Central memory CD8-positive, alpha-beta T cell (primary cell): ENCODE measurements around the gene CRYAA.

ENCODE experiments used
- ATAC-seq: fragments of 150-1000 bp; cut with Tn5 transposase; replicated peaks from 2 replicates; pipeline ENCODE4 v1.10.0; 2022; ENCODE audit warnings: mild to moderate bottlenecking, moderate FRiP score, moderate number of reproducible peaks; ENCODE audit not compliant: poor library complexity, severe bottlenecking; ENCODE audit errors: extremely low read depth
- DNase-seq, 2 donors: peaks; one replicate each; pipeline ENCODE4 v3.0.0; 2021; ENCODE audit warnings: low spot score in 2 of 2
- H3K27ac Mint-ChIP-seq: one replicate; pipeline ENCODE4 v1.8.0; 2022; ENCODE audit warnings: low read depth, mild to moderate bottlenecking, moderate library complexity, mixed read lengths
- H3K27me3 Mint-ChIP-seq: one replicate; pipeline ENCODE4 v1.8.0; 2022; ENCODE audit warnings: mixed read lengths
- H3K36me3 Mint-ChIP-seq: one replicate; pipeline ENCODE4 v1.8.0; 2022; ENCODE audit warnings: mild to moderate bottlenecking, moderate library complexity, mixed read lengths; ENCODE audit not compliant: insufficient read depth
- H3K4me1 Mint-ChIP-seq: one replicate; pipeline ENCODE4 v1.8.0; 2022; ENCODE audit warnings: mixed read lengths
- H3K4me3 Mint-ChIP-seq: one replicate; pipeline ENCODE4 v1.8.0; 2022; ENCODE audit warnings: mild to moderate bottlenecking, moderate library complexity, mixed read lengths
- H3K9me3 Mint-ChIP-seq: one replicate; pipeline ENCODE4 v1.8.0; 2022; ENCODE audit warnings: mixed read lengths

Gene CRYAA

GRCh38 chr21:43210454-43211071 lies 41.8 kb downstream of the CRYAA start:
- ATAC-seq (no peak), DNase-seq (peak in 1 of 2 donors; percentile 7)
- H3K27me3 Mint-ChIP-seq, result peaks cover 37% of the 10 kb centered on the region
- H3K4me3 Mint-ChIP-seq, result no peak overlapping the region
- no peaks in the 10 kb centered on the region for H3K4me1 Mint-ChIP-seq
- no peak overlapping the region for H3K27ac Mint-ChIP-seq
- no peaks in the 10 kb centered on the region for H3K9me3 Mint-ChIP-seq
- peaks cover 1% of the 10 kb centered on the region for H3K36me3 Mint-ChIP-seq

DNA sequence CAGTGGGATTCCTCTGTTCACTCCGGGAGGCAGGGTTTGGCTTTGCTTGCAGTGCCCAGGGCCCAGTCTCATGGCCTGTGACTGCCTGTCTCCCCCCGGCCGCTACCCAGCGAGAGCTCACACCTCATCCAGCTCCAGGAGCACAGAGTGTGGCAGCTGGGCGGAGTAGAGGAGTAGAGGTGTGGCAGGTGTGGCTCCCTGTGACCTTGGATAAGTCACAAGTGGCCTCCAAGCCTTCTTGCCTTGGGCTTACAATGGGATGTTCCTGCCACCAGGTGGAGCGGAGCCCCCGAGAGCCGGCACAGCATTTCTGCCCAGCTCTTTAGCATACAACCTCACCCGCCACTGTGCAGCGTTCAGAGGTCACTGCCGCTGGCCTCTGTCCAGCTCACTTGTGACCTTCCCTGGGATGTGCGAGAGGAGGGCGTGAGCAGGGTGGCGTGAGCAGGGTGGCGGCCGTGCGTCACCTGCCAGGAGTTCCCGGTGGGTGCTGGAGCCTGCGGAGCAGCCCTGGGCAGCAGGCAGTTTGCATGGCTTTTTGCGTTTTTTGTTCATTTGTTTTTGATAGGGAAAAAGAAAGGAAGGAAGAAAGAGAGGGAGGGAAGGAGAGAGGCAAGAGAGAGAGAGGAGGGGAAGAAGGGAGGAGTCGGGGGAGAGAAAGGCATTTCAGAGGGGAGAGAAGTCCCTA lies 42.4 kb downstream of the CRYAA start:
- ATAC-seq (no peak), DNase-seq (peak in 1 of 2 donors; percentile 8)
- Mint-ChIP-seq H3K27me3 (peaks cover 30% of the 10 kb centered on the region), H3K9me3 (no peaks in the 10 kb centered on the region), H3K4me1 (no peaks in the 10 kb centered on the region), H3K4me3 (no peak overlapping the region), H3K36me3 (peaks cover 1% of the 10 kb centered on the region), H3K27ac (no peak overlapping the region)

GRCh38 chr21:43211760-43212115 lies 42.9 kb downstream of the CRYAA start:
- H3K27ac Mint-ChIP-seq, result no peak overlapping the region
- no peaks in the 10 kb centered on the region for H3K9me3 Mint-ChIP-seq
- no peaks in the 10 kb centered on the region for H3K4me1 Mint-ChIP-seq
- peaks cover 1% of the 10 kb centered on the region for H3K36me3 Mint-ChIP-seq
- peaks cover 25% of the 10 kb centered on the region for H3K27me3 Mint-ChIP-seq
- DNase-seq (peak in 1 of 2 donors; percentile 12), ATAC-seq (no peak)
- H3K4me3 Mint-ChIP-seq, result no peak overlapping the region
